22Rv1 (cell line): Measurements from ENCODE around the gene TMEFF1.

Source experiments
- H3K27ac ChIP-seq: fragments of 450-650 bp; 2 replicates; pipeline ENCODE4 v1.5.1; 2017
- ZFX ChIP-seq: fragments of 450-650 bp; IDR thresholded peaks from 2 replicates; pipeline ENCODE4 v1.6.1; 2017; ENCODE audit warnings: antibody characterized with exemption, borderline replicate concordance
- TF ChIP-seq, protein P1 (sequence below): fragments of 450-650 bp; IDR thresholded peaks from 2 replicates; pipeline ENCODE4 v1.5.1; 2017; ENCODE audit warnings: mild to moderate bottlenecking

Gene TMEFF1

DNA sequence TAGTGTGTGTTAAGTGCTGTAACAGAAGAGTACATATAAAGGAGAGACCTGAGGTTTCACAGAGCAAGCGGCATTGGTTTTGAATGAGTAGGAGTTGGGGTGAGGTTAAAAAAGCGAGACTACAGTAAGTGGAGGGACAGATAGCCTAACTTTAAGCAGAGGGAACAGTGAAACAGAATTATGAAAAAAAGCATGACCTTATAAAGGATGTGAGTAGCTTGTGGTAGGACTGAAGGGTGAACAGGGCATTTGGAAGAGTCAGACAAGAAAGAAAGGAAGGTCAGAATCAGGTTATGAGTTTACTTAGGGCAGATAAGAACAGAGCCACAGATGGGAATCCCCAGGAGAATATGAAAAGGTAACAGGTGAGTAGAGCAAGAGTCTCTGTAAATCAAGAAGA lies 23.5 kb upstream of the TMEFF1 start:
- TF ChIP-seq ZFX: no peak
- TF ChIP-seq, protein P1, sequence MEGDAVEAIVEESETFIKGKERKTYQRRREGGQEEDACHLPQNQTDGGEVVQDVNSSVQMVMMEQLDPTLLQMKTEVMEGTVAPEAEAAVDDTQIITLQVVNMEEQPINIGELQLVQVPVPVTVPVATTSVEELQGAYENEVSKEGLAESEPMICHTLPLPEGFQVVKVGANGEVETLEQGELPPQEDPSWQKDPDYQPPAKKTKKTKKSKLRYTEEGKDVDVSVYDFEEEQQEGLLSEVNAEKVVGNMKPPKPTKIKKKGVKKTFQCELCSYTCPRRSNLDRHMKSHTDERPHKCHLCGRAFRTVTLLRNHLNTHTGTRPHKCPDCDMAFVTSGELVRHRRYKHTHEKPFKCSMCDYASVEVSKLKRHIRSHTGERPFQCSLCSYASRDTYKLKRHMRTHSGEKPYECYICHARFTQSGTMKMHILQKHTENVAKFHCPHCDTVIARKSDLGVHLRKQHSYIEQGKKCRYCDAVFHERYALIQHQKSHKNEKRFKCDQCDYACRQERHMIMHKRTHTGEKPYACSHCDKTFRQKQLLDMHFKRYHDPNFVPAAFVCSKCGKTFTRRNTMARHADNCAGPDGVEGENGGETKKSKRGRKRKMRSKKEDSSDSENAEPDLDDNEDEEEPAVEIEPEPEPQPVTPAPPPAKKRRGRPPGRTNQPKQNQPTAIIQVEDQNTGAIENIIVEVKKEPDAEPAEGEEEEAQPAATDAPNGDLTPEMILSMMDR: no peak
- no peak overlapping the region for H3K27ac ChIP-seq

DNA sequence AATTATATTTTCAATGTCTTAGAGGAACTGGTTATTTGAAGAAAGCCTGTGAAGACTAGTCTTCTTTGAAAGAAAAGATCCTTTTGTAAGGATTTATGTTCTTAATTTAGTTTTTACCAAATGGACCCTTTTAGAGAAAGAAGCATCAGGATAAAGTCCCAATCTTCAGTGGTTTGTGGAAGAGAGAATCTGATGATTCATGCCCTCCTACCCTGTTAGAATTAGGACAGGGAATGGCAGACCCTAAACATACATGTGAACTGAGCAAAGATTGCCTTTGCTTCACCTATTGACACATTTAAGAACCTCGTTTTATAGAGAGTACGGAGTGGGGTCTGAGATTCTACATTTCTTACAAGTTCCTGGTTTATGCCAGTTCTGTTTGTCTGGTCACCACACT lies 20.1 kb upstream of the TMEFF1 start:
- TF ChIP-seq, protein P1: no peak
- TF ChIP-seq ZFX: no peak
- no peak overlapping the region for H3K27ac ChIP-seq

DNA sequence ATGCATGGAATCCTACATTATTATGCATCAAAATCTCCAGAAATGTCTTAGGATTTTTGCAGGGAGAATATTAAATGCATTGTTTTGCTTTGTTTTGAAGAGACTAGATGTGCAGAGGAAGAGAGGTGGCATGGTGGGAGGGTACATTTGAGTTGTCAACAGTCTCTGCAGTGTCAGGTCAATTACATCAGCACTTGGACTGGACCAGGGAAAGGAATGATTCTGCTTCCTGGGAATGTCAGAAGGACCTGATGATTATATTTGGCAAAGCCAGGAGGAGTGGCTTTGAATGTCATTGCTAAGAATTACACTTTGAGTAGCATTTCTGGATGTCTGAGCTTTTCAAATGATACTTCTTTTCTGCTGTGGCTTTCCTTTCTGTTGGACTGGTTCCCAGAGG lies 17.5 kb upstream of the TMEFF1 start:
- TF ChIP-seq, protein P1: no peak
- no peak for TF ChIP-seq ZFX
- no peak overlapping the region for H3K27ac ChIP-seq

DNA sequence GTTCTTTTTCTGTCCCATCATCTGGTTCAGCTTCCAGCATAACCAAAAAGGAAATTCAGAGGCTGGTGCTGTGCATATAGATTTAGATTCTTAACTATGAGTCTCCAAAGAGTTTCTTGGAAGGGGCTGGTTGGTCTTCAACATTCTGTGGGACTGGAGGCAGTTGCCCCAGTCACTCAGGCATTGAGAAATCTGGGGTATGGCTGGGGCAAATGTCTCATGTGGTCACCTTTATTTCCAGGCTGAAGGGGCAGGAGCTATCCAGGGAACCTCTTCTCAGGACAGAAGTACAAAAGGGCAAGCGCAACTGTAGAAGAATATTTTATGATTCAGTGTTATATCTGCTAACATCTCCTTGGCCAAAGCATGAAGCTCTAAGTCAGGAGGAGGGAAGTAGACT lies 15.4 kb upstream of the TMEFF1 start:
- no peak overlapping the region for H3K27ac ChIP-seq
- TF ChIP-seq ZFX: no peak
- TF ChIP-seq, protein P1: no peak

DNA sequence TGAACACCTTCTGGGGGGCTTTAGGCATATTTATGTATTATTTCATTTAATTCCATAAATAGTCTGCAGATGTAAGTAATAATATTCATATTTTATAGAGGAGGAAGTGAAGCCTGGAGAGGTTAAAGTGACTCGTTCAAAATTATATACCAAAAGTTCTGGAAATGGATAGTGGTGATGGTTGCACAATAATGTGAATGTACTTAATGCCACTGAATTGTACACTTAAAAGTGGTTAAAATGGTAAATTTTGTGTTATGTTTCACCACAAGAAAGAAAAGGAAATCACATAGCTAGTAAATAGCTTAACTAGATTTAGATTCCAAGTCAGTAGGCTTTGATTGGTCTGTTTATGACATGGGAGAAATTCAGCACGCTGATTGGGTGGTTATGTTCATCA lies 13.0 kb upstream of the TMEFF1 start:
- no peak overlapping the region for H3K27ac ChIP-seq
- TF ChIP-seq, protein P1: no peak
- no peak for TF ChIP-seq ZFX

DNA sequence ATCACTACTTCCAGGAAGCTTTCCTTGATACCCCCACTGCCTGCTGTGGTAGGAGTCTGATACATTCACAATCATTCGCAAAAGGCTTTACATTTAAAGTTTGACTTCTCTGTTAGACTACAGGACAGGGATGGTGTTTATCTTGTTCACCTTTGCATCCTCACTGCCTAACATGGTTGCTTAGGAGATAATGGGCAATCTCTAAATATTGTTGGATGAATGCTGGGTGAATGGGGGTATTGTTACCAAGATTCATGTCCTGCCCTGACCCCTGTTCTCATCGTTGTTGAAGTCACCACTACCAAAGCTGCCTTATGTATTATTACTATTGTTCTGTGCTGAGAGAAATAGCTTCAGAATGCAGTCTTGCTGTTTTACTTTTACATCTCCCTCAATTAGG lies 7.7 kb upstream of the TMEFF1 start:
- no peak for TF ChIP-seq ZFX
- TF ChIP-seq, protein P1: no peak

DNA sequence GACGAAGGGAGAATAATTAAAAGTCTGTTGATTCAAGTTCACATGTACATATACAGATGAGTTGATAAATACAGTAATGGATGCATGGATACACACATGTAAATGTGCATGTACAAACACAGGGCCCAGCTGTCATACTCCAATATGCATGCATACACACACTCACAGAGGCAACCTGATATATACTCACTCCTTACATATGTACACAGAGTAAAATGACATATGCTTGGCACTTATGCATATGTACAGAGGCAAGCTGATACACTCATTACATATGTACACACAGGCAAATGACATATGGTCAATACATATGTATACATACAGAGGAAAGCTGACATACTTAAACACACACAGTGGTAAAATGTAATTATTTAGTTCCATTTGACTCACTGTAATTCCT lies 7.2 kb upstream of the TMEFF1 start:
- no peak overlapping the region for H3K27ac ChIP-seq
- TF ChIP-seq, protein P1: no peak
- no peak for TF ChIP-seq ZFX

More for the DNA sequence above, 7.7 kb upstream of the TMEFF1 start:
- H3K27ac ChIP-seq: no peak overlapping the region
